ENCODE measurements around the gene HHATL. TPM values are rescaled to one million over a fixed set of nuclear protein-coding genes. Genes with fewer than 3 reads are reported as not detected.
A peak's percentile ranks its signal among the peaks of the same experiment; 100 is the strongest.

HHATL gene
- total RNA-seq = not detected in 2 replicates

- intact Hi-C loops (cut with micrococcal nuclease) = no loop called here
- DNase-seq (ENCODE audit: low spot score) = no peak
- Mint-ChIP-seq H3K9me3 (no peaks in the 10 kb centered on the region), H3K27ac (no peak within 1 kb of the TSS), H3K27me3 (ENCODE audit: low read depth) (no peaks in the 10 kb centered on the region), H3K4me3 (ENCODE audit: low read depth) (no peak within 1 kb of the TSS), H3K36me3 (ENCODE audit: low read depth) (no peaks in the 10 kb centered on the region), H3K4me1 (ENCODE audit: low read depth) (peaks cover 3% of the 10 kb centered on the region)
Measured at GRCh38 chr3:42702066-42702951, at the start of gene HHATL. HHATL (minus strand) TSS chr3:42702798; CDS start chr3:42700826, 1,972 bp downstream.

- Mint-ChIP-seq H3K4me3 (ENCODE audit: low read depth) (no peak overlapping the region), H3K27me3 (ENCODE audit: low read depth) (no peaks in the 10 kb centered on the region), H3K27ac (no peak overlapping the region), H3K4me1 (ENCODE audit: low read depth) (peaks cover 14% of the 10 kb centered on the region), H3K36me3 (ENCODE audit: low read depth) (no peaks in the 10 kb centered on the region), H3K9me3 (no peaks in the 10 kb centered on the region)
- no peak for DNase-seq (ENCODE audit: low spot score)
- intact Hi-C loops (cut with micrococcal nuclease) = no loop called here
Measured at GRCh38 chr3:42751609-42752008, 49.0 kb upstream of the HHATL start.

- intact Hi-C loops (cut with micrococcal nuclease) = no loop called here
- Mint-ChIP-seq H3K27ac (no peak overlapping the region), H3K4me1 (ENCODE audit: low read depth) (peaks cover 14% of the 10 kb centered on the region), H3K9me3 (no peaks in the 10 kb centered on the region), H3K36me3 (ENCODE audit: low read depth) (no peaks in the 10 kb centered on the region), H3K27me3 (ENCODE audit: low read depth) (no peaks in the 10 kb centered on the region), H3K4me3 (ENCODE audit: low read depth) (no peak overlapping the region)
- no peak for DNase-seq (ENCODE audit: low spot score)
Measured at GRCh38 chr3:42750834-42751233, 48.2 kb upstream of the HHATL start.

GRCh38 chr3:42749753-42750231, 47.2 kb upstream of the HHATL start:
- peaks cover 14% of the 10 kb centered on the region for H3K4me1 Mint-ChIP-seq (ENCODE audit: low read depth)
- intact Hi-C loops (cut with micrococcal nuclease) = no loop called here
- H3K36me3 Mint-ChIP-seq (ENCODE audit: low read depth) = no peaks in the 10 kb centered on the region
- H3K27ac Mint-ChIP-seq = no peak overlapping the region
- no peak for DNase-seq (ENCODE audit: low spot score)
- H3K27me3 Mint-ChIP-seq (ENCODE audit: low read depth) = no peaks in the 10 kb centered on the region
- H3K9me3 Mint-ChIP-seq = no peaks in the 10 kb centered on the region
- no peak overlapping the region for H3K4me3 Mint-ChIP-seq (ENCODE audit: low read depth)

GRCh38 chr3:42749025-42749752, 46.6 kb upstream of the HHATL start:
- Mint-ChIP-seq H3K27ac (no peak overlapping the region), H3K36me3 (ENCODE audit: low read depth) (no peaks in the 10 kb centered on the region), H3K27me3 (ENCODE audit: low read depth) (no peaks in the 10 kb centered on the region), H3K9me3 (no peaks in the 10 kb centered on the region), H3K4me3 (ENCODE audit: low read depth) (no peak overlapping the region), H3K4me1 (ENCODE audit: low read depth) (peaks cover 16% of the 10 kb centered on the region)
- no peak for DNase-seq (ENCODE audit: low spot score)
- intact Hi-C loops (cut with micrococcal nuclease) = no loop called here

- no peaks in the 10 kb centered on the region for H3K36me3 Mint-ChIP-seq (ENCODE audit: low read depth)
- no peaks in the 10 kb centered on the region for H3K9me3 Mint-ChIP-seq
- no peak overlapping the region for H3K27ac Mint-ChIP-seq
- H3K27me3 Mint-ChIP-seq (ENCODE audit: low read depth) = no peaks in the 10 kb centered on the region
- H3K4me3 Mint-ChIP-seq (ENCODE audit: low read depth) = peak overlapping the region; percentile 1
- intact Hi-C loops (cut with micrococcal nuclease) = no loop called here
- peaks cover 18% of the 10 kb centered on the region for H3K4me1 Mint-ChIP-seq (ENCODE audit: low read depth)
- no peak for DNase-seq (ENCODE audit: low spot score)
Measured at GRCh38 chr3:42747581-42747980, 45.0 kb upstream of the HHATL start.

- Mint-ChIP-seq H3K4me1 (ENCODE audit: low read depth) (peaks cover 18% of the 10 kb centered on the region), H3K27ac (no peak overlapping the region), H3K4me3 (ENCODE audit: low read depth) (no peak overlapping the region), H3K9me3 (no peaks in the 10 kb centered on the region), H3K36me3 (ENCODE audit: low read depth) (no peaks in the 10 kb centered on the region), H3K27me3 (ENCODE audit: low read depth) (no peaks in the 10 kb centered on the region)
- no peak for DNase-seq (ENCODE audit: low spot score)
- intact Hi-C loops (cut with micrococcal nuclease) = no loop called here
Measured at GRCh38 chr3:42746455-42747450, 44.2 kb upstream of the HHATL start.

- no peaks in the 10 kb centered on the region for H3K36me3 Mint-ChIP-seq (ENCODE audit: low read depth)
- no peaks in the 10 kb centered on the region for H3K9me3 Mint-ChIP-seq
- no peak overlapping the region for H3K4me3 Mint-ChIP-seq (ENCODE audit: low read depth)
- no peak for DNase-seq (ENCODE audit: low spot score)
- intact Hi-C loops (cut with micrococcal nuclease) = no loop called here
- H3K4me1 Mint-ChIP-seq (ENCODE audit: low read depth) = peaks cover 18% of the 10 kb centered on the region
- no peak overlapping the region for H3K27ac Mint-ChIP-seq
- no peaks in the 10 kb centered on the region for H3K27me3 Mint-ChIP-seq (ENCODE audit: low read depth)
Measured at GRCh38 chr3:42745776-42746454, 43.3 kb upstream of the HHATL start.

GRCh38 chr3:42745291-42745745, 42.7 kb upstream of the HHATL start:
- no peaks in the 10 kb centered on the region for H3K36me3 Mint-ChIP-seq (ENCODE audit: low read depth)
- no peak for DNase-seq (ENCODE audit: low spot score)
- H3K27me3 Mint-ChIP-seq (ENCODE audit: low read depth) = no peaks in the 10 kb centered on the region
- H3K9me3 Mint-ChIP-seq = no peaks in the 10 kb centered on the region
- intact Hi-C loops (cut with micrococcal nuclease) = no loop called here
- H3K4me1 Mint-ChIP-seq (ENCODE audit: low read depth) = peaks cover 18% of the 10 kb centered on the region
- H3K4me3 Mint-ChIP-seq (ENCODE audit: low read depth) = no peak overlapping the region
- no peak overlapping the region for H3K27ac Mint-ChIP-seq

- intact Hi-C loops (cut with micrococcal nuclease) = loop anchor here (5.0 kb wide), 2 partner anchors 81 to 181 kb away; no protein-coding TSS in a partner anchor
- no peak overlapping the region for H3K4me3 Mint-ChIP-seq (ENCODE audit: low read depth)
- H3K27me3 Mint-ChIP-seq (ENCODE audit: low read depth) = no peaks in the 10 kb centered on the region
- H3K4me1 Mint-ChIP-seq (ENCODE audit: low read depth) = peaks cover 14% of the 10 kb centered on the region
- no peaks in the 10 kb centered on the region for H3K9me3 Mint-ChIP-seq
- H3K27ac Mint-ChIP-seq = no peak overlapping the region
- no peaks in the 10 kb centered on the region for H3K36me3 Mint-ChIP-seq (ENCODE audit: low read depth)
- no peak for DNase-seq (ENCODE audit: low spot score)
Measured at GRCh38 chr3:42743204-42743995, 40.8 kb upstream of the HHATL start.

- intact Hi-C loops (cut with micrococcal nuclease) = loop anchor here (5.0 kb wide), 2 partner anchors 80 to 180 kb away; no protein-coding TSS in a partner anchor
- no peaks in the 10 kb centered on the region for H3K36me3 Mint-ChIP-seq (ENCODE audit: low read depth)
- DNase-seq (ENCODE audit: low spot score) = no peak
Measured at GRCh38 chr3:42742688-42743087, 40.1 kb upstream of the HHATL start.

More at GRCh38 chr3:42742688-42743087, 40.1 kb upstream of the HHATL start:
- Mint-ChIP-seq H3K4me3 (ENCODE audit: low read depth) (no peak overlapping the region), H3K4me1 (ENCODE audit: low read depth) (peaks cover 8% of the 10 kb centered on the region), H3K27me3 (ENCODE audit: low read depth) (no peaks in the 10 kb centered on the region), H3K9me3 (no peaks in the 10 kb centered on the region), H3K27ac (no peak overlapping the region)
